HG03469 (cell line): ENCODE data around the gene MADCAM1.

Experiments
- ATAC-seq: cut with Tn5 transposase; IDR thresholded peaks from one replicate; pipeline ENCODE4 v1.9.1; 2021; ENCODE audit warnings: mild to moderate bottlenecking, moderate library complexity, moderate number of reproducible peaks; ENCODE audit not compliant: unreplicated experiment

The MADCAM1 gene

DNA sequence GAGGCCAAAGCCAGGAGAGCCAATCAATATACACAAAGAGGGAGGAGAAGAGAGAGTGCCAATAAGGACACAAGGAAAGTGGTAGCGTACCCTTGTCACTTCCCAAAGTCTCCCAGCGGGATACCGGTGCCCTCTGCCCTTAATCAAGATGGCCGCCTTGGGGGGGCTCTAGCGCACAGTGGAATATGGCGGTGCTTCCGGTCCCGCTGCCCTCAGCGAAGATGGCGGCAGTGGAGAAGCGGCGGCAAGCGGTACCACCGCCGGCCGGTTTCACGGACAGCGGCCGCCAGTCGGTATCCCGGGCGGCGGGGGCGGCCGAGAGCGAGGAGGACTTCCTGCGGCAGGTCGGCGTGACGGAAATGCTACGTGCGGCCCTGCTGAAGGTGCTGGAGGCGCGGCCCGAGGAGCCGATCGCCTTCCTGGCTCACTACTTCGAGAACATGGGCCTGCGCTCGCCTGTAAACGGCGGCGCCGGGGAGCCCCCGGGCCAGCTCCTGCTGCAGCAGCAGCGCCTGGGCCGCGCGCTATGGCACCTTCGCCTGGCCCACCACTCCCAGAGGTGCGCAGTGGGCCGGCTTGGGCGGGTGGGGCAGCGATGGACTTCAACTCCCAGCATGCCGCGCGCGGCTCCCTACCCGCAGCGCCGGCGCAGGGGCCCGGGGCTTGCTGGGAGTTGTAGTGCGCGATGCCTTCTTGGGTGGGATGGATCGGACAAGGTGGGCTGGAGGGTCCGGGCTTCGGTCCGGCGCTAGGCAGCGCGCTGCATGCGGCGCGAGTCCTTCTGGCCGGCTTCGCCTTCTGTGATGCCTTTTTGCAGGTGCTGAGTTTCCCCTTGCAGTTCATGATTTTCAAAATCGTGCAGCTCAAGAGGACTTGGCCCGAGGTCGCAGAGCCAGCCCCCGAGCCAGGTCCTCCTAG is 11.3 kb downstream of the MADCAM1 start, which contains the start of gene TPGS1:
TSS of gene TPGS1 (plus strand) at position 212 of the 918 bp plus-strand sequence. CDS start at position 222, 10 bp downstream.
- ATAC-seq: peak; percentile 29

DNA sequence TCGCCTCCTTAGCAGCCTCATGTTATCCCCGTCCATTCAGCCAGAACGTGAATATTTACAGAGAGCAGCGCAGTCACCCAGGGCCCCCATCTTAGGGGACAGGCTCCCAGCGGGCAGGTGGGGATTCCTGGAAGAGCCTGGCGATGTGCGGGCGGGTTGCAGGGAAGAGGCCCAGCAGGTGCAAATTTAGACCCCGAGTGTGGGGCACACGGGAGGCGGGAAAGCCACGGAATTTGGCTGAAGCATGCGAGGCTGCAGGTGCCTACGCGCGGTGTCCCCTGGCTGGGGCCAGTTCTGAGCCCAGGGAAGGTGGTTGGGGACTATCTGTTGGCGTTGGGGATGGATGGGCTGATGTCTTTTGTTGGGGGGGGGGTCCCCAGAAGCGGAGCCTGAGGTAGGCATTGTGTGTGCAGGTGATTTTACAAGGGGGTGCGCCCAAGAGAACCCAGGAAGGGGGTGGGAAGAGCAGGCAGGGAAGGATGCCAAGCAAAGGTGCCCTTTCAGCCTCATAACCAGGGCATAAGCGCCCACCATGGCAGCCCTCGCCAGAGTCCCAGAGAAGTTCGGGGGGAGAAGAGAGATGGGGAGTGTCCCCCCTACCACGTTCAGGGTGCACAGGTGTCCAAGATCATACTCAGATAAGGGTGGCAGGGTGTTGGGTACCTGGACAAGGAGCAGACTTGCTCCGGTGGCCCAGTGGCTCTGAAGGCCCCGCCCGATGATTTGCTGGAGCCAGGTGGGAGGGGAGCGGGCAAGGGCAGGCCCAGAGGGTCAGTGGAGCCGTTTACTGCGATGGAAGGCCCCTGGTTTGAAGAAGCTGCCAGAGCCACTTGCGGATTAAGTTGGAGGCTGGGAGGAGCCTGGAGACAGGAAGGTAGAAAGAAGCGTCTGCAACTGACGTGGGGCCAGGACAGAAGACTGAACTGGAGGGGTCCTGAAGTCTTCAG is 12.2 kb downstream of the MADCAM1 start:
- ATAC-seq: no peak

DNA sequence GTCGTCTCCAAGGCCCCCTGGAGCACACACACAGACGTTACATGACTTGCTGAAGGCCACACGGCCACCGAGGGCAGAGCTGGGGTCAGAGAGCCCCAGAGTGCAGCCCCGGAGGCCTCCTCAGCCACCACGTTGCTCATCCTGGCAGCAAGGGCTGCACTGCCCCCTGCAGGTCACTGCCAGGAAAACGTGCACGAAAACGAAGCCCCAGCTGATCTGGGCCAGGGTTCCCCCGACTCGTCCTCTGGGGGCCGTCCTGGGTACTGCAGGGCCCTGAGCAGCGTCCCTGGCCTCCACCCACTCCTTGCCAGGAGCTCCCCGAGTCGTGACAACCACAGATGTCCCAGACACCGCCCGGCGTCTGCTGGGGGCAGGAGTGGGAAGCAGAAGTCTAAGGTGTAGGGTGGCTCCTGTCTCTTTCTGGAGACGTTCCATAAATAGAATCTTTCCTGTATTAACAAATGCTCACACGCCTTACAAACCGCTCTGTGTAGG is 14.4 kb downstream of the MADCAM1 start:
- no peak for ATAC-seq

DNA sequence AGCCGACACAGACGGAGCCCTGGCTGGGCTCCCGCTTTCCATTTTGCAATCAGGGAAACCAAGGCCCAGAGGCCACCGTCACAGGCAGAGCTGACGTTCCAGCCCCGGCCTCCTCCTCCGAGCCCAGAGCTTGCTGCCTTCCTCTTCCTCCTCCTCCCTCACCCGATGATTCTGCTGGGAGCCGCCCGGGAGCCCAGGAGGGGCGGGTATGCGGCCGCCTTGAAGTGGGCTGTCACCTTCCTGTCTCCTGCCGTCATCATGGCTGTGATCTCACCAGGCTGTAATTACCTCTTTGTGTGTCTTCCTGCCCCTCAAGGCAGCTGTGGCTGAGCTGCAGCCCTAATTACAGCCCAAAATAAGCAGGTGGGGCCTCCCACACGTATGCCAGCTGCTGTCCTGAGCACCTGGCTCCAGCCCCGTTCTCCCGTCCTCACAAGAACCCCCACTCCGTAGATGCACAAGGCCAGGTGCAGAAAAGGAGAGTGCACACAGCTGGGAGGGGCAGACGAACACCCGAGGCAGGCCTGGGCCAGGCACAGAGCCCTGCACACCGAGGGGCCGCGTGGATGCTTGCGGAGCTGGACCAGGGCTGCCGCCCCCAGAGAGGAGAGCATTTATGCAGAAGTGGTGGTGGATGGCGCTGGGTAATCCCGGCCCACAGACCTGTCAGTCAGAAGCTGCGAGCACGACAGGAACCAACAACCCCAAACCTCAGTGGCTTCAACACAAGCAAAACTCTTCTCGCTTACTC is 15.0 kb downstream of the MADCAM1 start:
- ATAC-seq: no peak

DNA sequence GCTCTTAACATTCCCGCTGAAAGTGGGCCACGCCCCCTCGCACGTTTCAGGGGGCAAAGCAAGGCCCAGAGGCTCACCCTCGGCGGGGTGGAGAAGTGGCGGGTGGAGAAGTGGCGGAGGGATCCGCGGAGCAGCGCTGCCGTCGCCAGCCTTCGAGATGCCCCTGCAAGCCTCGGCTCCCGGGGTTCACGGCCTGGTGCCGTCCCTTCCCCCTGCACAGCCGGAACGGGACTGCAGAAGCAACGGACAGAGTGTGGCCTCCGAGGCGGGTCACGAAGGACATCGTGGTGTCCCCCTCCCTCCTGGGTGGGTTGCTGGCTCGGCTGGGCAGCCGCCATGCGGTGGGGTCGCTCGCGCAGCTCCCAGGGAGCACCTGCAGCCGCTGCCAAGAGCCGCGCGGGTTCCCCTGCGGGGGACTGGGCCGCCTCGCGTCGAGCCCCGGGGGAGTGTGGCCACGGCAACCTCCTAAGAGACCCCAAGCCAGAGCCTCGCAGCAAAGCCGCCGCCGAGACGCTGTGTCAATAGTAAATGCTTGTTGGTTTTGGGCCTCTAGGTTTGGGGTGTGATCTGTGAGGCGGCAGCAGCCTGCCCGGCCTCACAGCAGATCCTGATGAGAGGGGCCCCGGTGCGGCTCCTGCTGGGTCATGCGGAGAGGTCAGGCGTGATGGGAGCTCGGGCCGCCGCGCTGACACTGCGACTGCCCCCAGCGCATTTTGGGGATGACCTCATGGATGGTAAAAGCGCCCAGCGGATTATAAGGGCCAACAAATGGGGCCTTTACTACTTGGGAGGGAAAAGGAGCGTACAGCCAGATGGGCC is 16.5 kb downstream of the MADCAM1 start:
- no peak for ATAC-seq

DNA sequence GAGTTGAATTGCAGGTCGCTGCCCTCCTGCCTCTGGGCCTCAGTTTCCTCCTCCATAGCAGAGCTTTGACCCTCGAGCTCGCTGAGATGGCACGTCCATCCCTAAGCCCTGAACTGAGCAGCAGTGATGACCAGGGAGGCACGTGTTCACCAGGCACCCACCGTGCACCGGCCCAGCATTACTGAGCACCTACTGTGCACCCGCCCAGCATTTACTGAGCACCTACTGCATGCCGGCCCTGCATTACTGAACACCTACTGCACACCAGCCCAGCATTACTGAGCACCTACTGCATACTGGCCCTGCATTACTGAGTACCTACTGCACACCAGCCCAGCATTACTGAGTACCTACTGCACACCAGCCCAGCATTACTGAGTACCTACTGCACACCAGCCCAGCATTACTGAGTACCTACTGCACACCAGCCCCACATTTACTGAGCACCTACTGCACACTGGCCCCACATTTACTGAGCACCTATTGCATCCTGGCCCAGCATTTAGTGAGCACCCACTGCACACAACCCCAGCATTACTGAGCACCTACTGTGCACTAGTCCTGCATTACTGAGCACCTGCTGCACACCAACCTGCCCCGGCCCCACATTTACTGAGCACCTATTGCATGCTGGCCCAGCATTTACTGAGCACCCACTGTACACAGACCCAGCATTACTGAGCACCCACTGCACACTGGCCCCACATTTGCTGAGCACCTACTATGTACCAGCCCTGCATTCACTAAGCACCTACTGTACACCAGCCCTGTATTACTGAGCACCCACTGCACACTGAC is 17.3 kb downstream of the MADCAM1 start:
- no peak for ATAC-seq

DNA sequence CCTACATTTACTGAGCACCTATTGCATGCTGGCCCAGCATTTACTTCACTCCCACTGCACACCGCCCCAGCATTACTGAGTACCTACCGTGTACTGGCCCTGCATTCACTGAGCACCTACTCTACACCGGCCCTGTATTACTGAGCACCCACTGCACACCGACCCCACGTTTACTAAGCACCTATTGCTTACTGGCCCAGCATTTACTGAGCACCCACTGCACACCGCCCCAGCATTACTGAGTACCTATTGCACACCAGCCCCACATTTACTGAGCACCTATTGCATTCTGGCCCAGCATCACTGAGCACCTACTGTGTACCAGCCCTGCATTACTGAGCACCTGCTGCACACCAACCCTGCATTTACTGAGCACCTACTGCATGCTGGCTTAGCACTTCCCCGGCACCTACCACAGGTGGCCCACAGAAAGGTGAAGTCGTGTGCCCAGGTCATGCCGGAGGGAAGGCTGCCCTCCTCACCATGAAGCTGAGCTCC is 17.9 kb downstream of the MADCAM1 start:
- no peak for ATAC-seq

DNA sequence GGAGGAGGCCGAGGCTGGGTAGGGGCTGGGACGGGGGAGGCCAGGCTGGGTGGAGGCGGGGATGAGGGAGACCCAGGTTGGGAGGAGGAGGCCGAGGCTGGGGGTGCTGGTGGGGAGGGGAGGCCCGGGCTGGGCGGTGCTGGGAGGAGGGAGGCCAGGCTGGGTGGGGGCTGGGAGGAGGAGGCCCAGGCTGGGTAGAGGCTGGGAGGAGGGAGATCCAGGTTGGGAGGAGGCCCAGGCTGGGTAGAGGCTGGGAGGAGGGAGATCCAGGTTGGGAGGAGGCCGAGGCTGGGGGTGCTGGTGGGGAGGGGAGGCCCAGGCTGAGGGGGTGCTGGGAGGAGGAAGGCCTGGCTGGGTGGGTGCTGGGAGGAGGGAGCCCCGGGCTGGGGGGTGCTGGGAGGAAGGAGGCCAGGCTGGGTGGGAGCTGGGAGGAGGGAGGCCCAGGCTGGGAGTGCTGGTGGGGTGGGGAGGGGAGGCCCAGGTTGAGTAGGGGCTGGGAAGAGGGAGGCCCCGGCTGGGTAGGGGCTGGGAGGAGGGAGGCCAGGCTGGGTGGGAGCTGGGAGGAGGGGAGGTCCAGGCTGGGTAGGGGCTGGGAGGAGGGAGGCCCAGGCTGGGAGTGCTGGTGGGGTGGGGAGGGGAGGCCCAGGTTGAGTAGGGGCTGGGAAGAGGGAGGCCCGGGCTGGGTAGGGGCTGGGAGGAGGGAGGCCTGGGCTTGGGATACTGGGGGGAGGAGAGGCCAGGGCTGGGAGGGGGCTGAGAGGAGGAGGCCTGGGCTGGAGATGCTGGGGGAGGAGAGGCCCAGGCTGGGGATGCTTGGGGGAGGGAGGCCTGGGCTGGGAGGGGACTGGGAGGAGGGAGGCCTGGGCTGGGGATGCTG is 21.7 kb downstream of the MADCAM1 start:
- ATAC-seq: no peak

DNA sequence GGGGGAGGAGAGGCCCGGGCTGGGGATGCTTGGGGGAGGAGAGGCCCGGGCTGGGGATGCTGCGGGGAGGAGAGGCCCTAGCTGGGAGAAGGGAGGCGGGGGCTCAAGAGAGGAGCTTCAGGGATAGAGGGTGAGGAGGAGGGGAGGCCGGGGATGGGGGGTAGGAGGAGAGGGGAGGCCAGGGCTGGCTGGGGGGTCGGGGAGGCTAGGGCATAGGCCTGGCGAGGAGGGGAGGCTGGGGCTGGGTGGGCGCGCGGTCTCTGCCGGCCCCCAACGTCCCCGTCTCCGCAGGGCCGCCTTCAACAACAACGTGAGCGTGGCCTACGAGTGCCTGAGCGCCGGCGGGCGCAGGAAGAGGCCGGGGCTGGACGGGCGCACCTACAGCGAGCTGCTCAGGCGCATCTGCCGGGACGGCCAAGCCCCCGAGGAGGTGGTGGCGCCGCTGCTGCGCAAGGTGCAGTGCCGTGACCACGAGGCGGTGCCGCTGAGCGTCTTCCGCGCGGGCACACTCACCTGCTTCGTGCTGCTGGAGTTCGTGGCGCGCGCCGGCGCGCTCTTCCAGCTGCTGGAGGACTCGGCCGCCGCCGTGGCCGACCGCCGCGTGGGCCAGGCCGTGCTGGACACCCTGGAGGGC is 22.4 kb downstream of the MADCAM1 start:
- ATAC-seq: no peak

DNA sequence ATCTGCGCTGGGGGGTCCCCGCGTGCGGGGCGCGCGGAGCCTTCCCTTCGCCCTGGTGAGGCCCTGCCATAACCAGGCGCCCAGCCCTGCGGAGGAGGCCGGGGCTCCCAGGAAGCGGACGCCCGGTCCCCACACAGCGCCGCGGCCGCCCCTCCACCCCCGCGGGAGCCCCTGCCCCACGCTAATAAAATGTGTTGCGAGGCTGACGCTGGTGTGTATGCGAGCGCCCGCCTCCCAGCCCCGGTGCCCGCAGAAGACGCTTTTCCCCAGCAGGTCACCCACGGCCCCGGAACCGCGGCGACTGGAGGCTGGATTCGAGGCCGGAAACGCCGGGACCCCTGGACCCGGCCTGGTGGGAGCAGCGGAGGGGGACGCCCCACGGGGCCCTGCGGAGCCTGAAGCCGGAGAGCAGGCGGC is 23.2 kb downstream of the MADCAM1 start:
- no peak for ATAC-seq

DNA sequence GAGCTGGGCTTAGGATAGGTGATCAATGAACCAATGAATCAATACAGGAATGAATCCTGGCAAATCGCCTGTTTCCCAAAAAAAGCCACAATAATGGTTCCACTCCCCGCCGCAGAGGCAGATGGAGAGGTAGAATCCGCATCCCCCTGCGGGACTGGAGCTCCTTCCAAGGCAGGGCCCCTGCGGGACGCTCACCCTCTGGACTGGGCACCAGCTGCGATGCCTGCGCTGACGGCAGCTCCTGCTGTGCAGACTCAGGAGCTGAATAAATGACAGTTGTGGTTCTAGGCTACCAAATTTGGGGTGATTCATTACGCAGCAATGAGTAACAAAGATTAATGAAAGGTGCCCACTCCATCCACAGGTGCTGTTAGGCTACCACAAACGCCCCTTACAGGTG is 26.4 kb downstream of the MADCAM1 start:
- no peak for ATAC-seq

DNA sequence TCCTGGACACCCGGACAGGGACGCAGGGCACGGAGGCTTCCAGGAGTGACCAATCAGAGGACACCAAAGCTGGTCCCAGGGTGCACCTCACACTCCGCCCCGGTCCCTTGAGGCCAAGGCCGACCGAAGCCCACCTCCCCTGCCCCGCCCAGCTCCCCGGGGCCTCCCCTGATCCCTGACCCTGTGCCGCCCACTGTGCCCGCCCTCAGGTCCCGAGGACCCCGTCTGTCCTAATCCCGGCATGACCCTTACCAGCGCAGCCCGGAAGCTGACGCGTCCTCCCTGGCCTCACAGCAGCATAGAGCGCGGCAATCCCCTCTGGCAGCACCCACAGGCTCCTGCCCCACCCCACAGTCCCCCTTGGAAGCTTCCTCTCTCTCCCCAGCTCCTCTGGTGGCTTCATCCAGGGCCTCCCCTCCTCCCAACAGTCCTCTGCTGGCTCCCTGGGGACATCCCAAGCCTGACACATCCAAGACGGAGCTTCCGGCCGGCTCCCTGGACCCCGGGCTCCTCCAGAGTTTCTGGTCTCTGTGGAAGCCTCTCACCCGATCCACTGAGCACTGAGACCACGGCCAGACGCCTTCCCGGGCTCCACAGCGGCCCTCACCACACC is 27.9 kb downstream of the MADCAM1 start:
- ATAC-seq: no peak

DNA sequence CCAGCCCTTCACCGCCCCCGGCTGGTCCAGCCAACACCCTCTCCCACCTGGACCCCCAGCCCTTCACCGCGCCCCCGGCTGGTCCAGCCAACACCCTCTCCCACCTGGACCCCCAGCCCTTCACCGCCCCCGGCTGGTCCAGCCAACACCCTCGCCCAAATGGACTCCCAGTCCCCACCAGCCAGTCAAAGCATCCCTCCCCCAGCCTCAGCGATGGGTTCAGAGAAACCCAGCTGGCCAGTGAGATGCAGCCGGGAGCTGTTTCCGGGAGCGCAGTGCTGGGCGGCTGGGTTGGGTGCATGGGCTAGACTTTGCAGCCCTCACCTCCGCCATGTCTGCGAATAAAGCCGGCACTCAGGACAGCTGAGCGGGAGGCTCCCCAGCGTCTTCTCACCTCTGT is 28.7 kb downstream of the MADCAM1 start:
- ATAC-seq: no peak

DNA sequence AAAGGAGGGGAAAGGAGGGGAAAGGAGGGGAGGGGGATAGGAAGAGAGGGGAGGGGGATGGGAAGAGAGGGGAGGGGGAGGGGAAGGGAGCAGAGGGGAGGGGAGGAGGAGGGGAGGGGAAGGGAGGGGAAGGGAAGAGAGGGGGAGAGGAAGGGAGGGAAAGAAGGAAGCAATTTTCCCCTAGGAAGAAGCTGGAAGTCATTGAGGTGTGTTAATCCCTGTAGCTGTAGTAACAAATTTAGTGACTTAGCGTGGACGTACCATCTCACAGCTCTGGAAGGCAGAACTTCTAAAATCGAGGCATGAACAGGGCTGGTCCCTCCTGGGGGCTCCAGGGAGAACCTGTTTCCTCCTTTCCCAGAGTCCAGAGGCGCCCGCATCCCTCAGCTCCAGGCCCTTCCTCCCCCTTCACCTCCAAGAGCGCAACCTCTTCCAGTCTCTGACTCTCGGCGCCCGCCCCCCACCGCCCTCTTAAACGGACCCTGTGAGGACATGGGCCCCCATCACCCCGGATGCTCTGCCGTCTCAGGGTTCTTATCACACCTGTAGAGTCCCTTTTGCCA is 29.7 kb downstream of the MADCAM1 start:
- no peak for ATAC-seq

DNA sequence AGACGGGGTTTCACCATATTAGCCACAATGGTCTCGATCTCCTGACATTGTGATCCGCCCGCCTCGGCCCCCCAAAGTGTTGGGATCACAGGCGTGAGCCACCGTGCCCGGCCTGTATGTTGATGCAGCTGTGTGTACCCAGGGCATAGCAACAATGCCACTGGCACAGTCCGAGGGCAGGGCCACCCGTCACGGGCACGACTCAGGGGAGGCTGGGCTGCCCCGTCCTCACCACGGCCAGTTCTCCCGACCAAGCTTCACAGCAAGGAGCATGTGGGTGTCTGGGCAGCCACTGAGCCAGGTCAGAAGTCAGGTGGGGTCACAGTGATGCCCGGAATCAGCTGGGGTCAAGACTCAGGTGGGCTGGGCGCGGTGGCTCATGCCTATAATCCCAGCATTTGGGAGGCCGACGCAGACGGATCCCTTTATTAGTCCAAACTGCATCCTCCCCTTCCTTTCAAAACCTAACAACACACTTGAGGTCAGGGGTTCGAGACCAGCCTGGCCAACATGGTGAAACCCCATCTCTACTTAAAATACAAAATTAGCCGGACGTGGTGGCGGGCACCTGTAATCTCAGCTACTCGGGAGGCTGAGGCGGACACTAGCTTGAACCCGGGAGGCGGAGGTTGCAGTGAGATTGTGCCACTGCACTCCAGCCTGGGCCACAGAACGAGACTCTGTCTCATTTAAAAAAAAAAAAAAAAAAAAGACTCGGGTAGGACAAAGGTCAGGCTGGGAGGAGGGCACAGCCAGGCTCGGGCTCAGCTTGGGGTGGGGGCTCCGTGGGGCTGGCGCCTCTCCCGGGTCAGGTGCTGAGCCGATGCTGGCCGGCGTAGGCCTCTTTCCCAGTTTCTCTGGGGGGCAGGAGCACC is 34.1 kb downstream of the MADCAM1 start:
- no peak for ATAC-seq
